Heart right ventricle (tissue), 16 donors: Measurements from ENCODE around the gene UCN3. TPM values are rescaled to one million over a fixed set of nuclear protein-coding genes. Genes with fewer than 3 reads are reported as not detected.

Source experiments
- ATAC-seq, 8 donors: fragments of 200-7000 bp; cut with Tn5 transposase; one replicate each; pipeline ENCODE4 v1.9.1; 2020; ENCODE audit warnings: mild to moderate bottlenecking in 8 of 8, moderate library complexity in 8 of 8, moderate number of reproducible peaks in 1 of 8
- DNase-seq, 2 donors: peaks; one replicate each; pipeline ENCODE4 v3.0.0-alpha.2; 2020
- H3K27ac ChIP-seq, 10 donors: fragments of 200-600 bp; sonication (generic) in 2 of 10; one replicate each; pipeline versions ENCODE4 v1.5.0 to v1.8.0; 2020 to 2022; ENCODE audit warnings: mild to moderate bottlenecking in 3 of 10
- H3K27me3 ChIP-seq, 7 donors: fragments of 200-600 bp; one replicate each; pipeline ENCODE4 v1.8.0; 2021 to 2022; ENCODE audit warnings: mild to moderate bottlenecking in 2 of 7
- H3K36me3 ChIP-seq, 9 donors: fragments of 200-600 bp; sonication (generic) in 1 of 9; one replicate each; pipeline versions ENCODE4 v1.5.0 to v1.8.0; 2020 to 2022; ENCODE audit warnings: mild to moderate bottlenecking in 2 of 9
- H3K4me1 ChIP-seq, 9 donors: fragments of 200-600 bp; sonication (generic) in 1 of 9; one replicate each; pipeline versions ENCODE4 v1.5.0 to v1.8.0; 2020 to 2022; ENCODE audit warnings: mild to moderate bottlenecking in 4 of 9
- H3K4me3 ChIP-seq, 10 donors: fragments of 200-600 bp; sonication (generic) in 2 of 10; one replicate each; pipeline versions ENCODE4 v1.5.0 to v1.8.0; 2020 to 2022; ENCODE audit warnings: mild to moderate bottlenecking in 7 of 10, moderate library complexity in 2 of 10
- H3K9me3 ChIP-seq, 11 donors: fragments of 200-600 bp in 10 of 11; sonication (generic) in 2 of 11; one replicate each; pipeline versions ENCODE4 v1.5.0 to v1.8.0; 2013 to 2022; ENCODE audit warnings: mild to moderate bottlenecking in 2 of 11, control low read depth in 1 of 11, moderate library complexity in 1 of 11
- CTCF ChIP-seq, 9 donors: fragments of 200-600 bp; sonication (generic) in 2 of 9; IDR thresholded peaks; one replicate each; pipeline versions ENCODE4 v1.5.0 to v1.8.0; 2021 to 2022; ENCODE audit warnings: antibody characterized with exemption in 9 of 9, mild to moderate bottlenecking in 5 of 9, moderate library complexity in 1 of 9
- WGBS, 2 donors: extraction: QIAGEN DNeasy Blood & Tissue Kit; methylation state at CpG; one replicate each; pipeline ENCODE4 v1.1.7; 2013; ENCODE audit warnings: inconsistent platforms in 1 of 2; 5-methylcytosine and 5-hydroxymethylcytosine counted together
- intact Hi-C, 10 donors: fragments of 100-400 bp; cut with DNase I; formaldehyde crosslinking; loops; one replicate each; pipeline versions ENCODE4 v1.11.1 to v1.14.2; 2022
- polyA plus RNA-seq, 2 donors: library from polyadenylated mRNA; stranded (reverse); fragments of 200-250 nt; gene quantifications; one replicate each; pipeline ENCODE4 v1.2.3, GENCODE V29; 2013
- total RNA-seq, 10 donors: library from RNA; stranded (reverse); fragmentation: NEBNext Ultra II Directional in 3 of 10; extraction: Animal tissue kit (Norgen Biotek cat#: 25700) in 3 of 10; gene quantifications; one replicate each; pipeline versions ENCODE4 v1.2.1 to v1.2.4, GENCODE V29; 2021 to 2023
- donor health status: Arrhythmogenic right ventricular cardiomyopathy.
- donor health status: ischemic (EF 13 %, LVEDD 7.1; RV severe dilation, severe dysfunction).
- donor health status: healthy with polysubstance abuse.
- donor health status: DM: no; HTN: yes; CAD: no.
- donor health status: DM: no; HTN: no; CAD: no.
- donor health status: ischemic (EF 25% LVEDD 6.9; RV normal size, moderate dysfunction).
- donor health status: ischemic (EF 25% LVEDD 5.7; RV mildly dilated, moderate dysfunction).
- donor health status: healthy.
- donor health status: DM: yes; HTN: yes; CAD: no.
- donor health status: Ischemic cardiomyopathy.
- donor health status: ischemic (EF 35%, LVEDD 5.7; RV mildly dilated, moderate dysfunction).
- donor health status: nonischemic (EF 11% LVEDD 7.7; RV severe dilation, severe dysfunction).
- donor health status: DM: yes; HTN: yes; CAD: no.
- donor health status: PGD.
- donor health status: ischemic (EF 29% LVEDD 5.4; RV normal size, mild dysfunction).
- donor health status: nonischemic (EF 23%, LVEDD 6.1; RV moderate dilation, normal function).

Gene UCN3
- total and polyA plus RNA-seq, 12 donors = not detected

GRCh38 chr10:5391790-5392189, 27.0 kb downstream of the UCN3 start:
- no peaks in the 10 kb centered on the region for H3K4me1 ChIP-seq
- WGBS, 2 donors = 92 to 95% methylated on average over 3 of the region's 3 CpGs
- intact Hi-C loops = loop anchor here in 1 of 10 donors (5.0 kb wide), 1 partner anchor 544 kb away; no protein-coding TSS in a partner anchor
- ATAC-seq (no peak), DNase-seq (no peak)
- no peaks in the 10 kb centered on the region for H3K36me3 ChIP-seq
- no peak overlapping the region for H3K27ac ChIP-seq
- H3K27me3 ChIP-seq = no peaks in the 10 kb centered on the region
- H3K4me3 ChIP-seq = no peak overlapping the region
- peaks cover 0 to 44% (median 22%) of the 10 kb centered on the region in 11 donors for H3K9me3 ChIP-seq
- TF ChIP-seq CTCF (IDR thresholded peaks at IDR 0.05) = no peak

GRCh38 chr10:5393529-5393928, 28.8 kb downstream of the UCN3 start:
- peaks cover 0 to 4% (median 0%) of the 10 kb centered on the region in 7 donors for H3K27me3 ChIP-seq
- no peak for TF ChIP-seq CTCF (IDR thresholded peaks at IDR 0.05)
- peaks cover 0 to 44% (median 22%) of the 10 kb centered on the region in 11 donors for H3K9me3 ChIP-seq
- ATAC-seq (no peak), DNase-seq (no peak)
- no peak overlapping the region for H3K27ac ChIP-seq
- intact Hi-C loops = loop anchor here in 1 of 10 donors (5.0 kb wide), 1 partner anchor 546 kb away; no protein-coding TSS in a partner anchor
- no peaks in the 10 kb centered on the region for H3K36me3 ChIP-seq
- 92 to 94% methylated on average over 14 of the region's 14 CpGs for WGBS, 2 donors
- H3K4me1 ChIP-seq = no peaks in the 10 kb centered on the region
- no peak overlapping the region for H3K4me3 ChIP-seq

DNA sequence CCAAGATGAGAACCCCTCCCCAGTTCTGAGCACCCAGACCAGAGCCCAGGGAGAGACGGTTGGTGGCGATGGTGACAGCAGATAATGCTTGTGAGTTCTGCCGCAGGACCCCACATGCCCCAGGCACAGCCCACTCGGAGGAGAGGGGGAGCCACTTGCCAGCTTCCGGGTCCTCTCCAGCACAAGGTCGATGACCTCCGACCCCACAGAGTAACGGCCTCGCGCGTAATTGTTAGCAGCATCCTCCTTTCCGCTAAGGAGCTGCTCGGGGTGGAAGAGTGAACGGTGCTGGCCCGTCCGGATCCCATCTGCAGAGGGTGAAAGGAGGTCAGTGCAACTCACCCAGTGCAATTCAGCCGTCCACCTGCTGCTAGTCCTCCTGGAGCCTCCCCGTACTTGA, 30.4 kb downstream of the UCN3 start:
- intact Hi-C loops = no loop called here
- Histone ChIP-seq H3K9me3 (peaks cover 0 to 29% (median 14%) of the 10 kb centered on the region in 11 donors), H3K27ac (no peak overlapping the region), H3K4me1 (no peaks in the 10 kb centered on the region), H3K36me3 (no peaks in the 10 kb centered on the region), H3K4me3 (no peak overlapping the region), H3K27me3 (peaks cover 0 to 4% (median 0%) of the 10 kb centered on the region in 7 donors)
- 90 to 92% methylated on average over 18 of the region's 18 CpGs for WGBS, 2 donors
- TF ChIP-seq CTCF (IDR thresholded peaks at IDR 0.05) = no peak
- ATAC-seq = no peak
- DNase-seq = no peak

DNA sequence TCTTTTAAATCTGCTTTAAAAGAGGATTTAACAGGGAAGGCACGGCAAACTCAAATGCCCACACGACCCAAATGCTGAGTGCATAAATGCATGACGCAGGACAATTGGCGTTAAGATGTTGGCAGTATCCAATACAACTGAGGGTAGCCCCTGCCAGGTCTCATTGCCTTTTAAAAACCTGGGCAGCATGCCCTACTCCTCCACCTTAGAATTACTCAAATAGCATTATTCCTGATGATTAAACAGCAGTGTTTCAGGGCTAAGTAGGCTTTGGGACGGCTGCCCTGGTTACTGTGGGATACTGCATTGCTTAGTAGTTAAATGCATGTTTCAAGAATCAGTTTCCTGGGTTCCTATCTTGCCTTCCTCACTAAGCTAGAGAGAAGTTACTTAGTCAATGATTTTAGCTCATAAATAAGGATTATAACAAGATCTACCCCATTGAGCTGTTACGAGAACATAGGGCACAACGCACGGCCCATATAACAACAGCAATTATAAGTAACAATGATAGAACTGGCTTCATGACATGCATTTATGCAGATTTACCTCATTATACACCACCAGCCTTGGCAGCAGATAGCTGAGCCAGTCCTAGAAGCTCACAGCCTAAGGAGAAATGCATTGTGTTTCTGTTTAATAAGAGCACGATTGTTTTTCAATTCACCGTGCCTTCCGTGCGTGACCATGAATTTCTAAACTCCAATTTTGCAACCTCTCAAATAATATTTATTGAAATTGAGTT, 32.0 kb downstream of the UCN3 start:
- Histone ChIP-seq H3K9me3 (peaks cover 0 to 13% (median under 1%) of the 10 kb centered on the region in 11 donors), H3K4me3 (no peak overlapping the region), H3K27ac (no peak overlapping the region), H3K27me3 (peaks cover 0 to 8% (median 0%) of the 10 kb centered on the region in 7 donors), H3K4me1 (no peaks in the 10 kb centered on the region), H3K36me3 (no peaks in the 10 kb centered on the region)
- no peak for TF ChIP-seq CTCF (IDR thresholded peaks at IDR 0.05)
- intact Hi-C loops = no loop called here
- DNase-seq (no peak), ATAC-seq (no peak)
- WGBS, 2 donors = 94% methylated on average over 12 of the region's 12 CpGs
